ENCODE results near the gene NAALADL2. TPM values are rescaled to one million over a fixed set of nuclear protein-coding genes. Genes with fewer than 3 reads are reported as not detected.

Gene NAALADL2
- total RNA-seq, 1 donor from 2014 or later = 9.9 TPM

DNA sequence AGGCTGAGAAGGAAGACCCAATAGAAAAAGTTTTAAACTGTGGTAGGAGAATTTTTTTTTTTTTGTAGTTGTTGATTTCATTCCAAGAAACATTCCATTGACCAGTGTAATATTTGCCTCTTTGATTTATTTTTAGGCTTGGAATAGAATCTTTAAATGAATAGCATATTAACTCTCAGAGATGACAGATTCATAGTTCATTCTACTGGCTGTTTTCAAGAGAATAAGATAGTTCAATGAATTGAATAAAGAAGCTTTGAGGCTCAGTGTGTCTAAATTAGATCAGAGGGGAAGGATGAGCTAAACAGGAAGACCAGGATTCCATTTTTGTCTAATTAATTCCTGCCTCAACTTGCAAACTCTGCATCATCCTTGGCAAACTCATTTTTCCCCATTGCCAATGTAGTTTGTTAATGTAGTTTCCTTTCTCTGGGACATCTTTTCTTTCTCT lies 98.4 kb downstream of the NAALADL2 start:
- no peak overlapping the region for H3K4me3 Mint-ChIP-seq
- peaks cover 9% of the 10 kb centered on the region for H3K4me1 Mint-ChIP-seq (ENCODE audit: unreplicated experiment)
- no peak for DNase-seq (ENCODE audit: extremely low spot score, unreplicated experiment)
- no peaks in the 10 kb centered on the region for H3K36me3 Mint-ChIP-seq
- TF ChIP-seq, protein P1, sequence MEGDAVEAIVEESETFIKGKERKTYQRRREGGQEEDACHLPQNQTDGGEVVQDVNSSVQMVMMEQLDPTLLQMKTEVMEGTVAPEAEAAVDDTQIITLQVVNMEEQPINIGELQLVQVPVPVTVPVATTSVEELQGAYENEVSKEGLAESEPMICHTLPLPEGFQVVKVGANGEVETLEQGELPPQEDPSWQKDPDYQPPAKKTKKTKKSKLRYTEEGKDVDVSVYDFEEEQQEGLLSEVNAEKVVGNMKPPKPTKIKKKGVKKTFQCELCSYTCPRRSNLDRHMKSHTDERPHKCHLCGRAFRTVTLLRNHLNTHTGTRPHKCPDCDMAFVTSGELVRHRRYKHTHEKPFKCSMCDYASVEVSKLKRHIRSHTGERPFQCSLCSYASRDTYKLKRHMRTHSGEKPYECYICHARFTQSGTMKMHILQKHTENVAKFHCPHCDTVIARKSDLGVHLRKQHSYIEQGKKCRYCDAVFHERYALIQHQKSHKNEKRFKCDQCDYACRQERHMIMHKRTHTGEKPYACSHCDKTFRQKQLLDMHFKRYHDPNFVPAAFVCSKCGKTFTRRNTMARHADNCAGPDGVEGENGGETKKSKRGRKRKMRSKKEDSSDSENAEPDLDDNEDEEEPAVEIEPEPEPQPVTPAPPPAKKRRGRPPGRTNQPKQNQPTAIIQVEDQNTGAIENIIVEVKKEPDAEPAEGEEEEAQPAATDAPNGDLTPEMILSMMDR (conservative IDR thresholded peaks at IDR 0.05) = no peak
- no peak overlapping the region for H3K27ac Mint-ChIP-seq
- H3K9me3 Mint-ChIP-seq = no peaks in the 10 kb centered on the region
- H3K27me3 Mint-ChIP-seq = peaks cover 6% of the 10 kb centered on the region

DNA sequence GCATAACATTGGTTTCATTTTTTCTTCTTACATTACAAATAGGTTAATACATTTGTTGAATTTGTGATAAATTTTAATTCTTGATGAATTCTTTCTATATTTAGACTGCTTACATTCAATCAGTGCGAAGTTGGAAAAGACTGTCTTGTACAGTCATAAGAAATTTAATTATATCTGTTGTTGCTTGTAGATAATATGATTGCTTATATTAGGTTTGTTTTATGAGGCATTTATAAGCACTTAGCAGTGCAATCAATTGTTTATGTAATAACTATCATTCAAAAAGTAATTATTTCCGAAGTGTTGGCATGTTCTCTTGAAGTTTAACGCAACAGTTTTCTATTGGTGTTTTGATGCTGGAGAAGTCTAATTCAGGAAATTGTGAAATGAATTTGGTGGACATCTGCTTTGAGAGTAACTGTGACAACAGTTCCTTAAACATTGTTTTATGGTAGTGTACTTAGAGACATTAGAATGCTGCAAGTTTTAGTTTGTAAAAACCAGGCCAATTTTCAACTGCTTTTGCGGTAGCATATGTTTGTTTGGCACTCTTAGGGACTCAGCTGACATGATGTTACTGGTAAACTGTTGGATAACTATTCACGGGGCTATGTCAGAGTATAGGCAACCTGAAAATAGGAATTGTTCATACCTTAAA lies 99.7 kb downstream of the NAALADL2 start:
- TF ChIP-seq, protein P1 (conservative IDR thresholded peaks at IDR 0.05) = no peak
- Mint-ChIP-seq H3K4me1 (ENCODE audit: unreplicated experiment) (peaks cover 9% of the 10 kb centered on the region), H3K4me3 (no peak overlapping the region), H3K9me3 (no peaks in the 10 kb centered on the region), H3K36me3 (no peaks in the 10 kb centered on the region), H3K27me3 (peaks cover 6% of the 10 kb centered on the region), H3K27ac (no peak overlapping the region)
- DNase-seq (ENCODE audit: extremely low spot score, unreplicated experiment) = no peak

DNA sequence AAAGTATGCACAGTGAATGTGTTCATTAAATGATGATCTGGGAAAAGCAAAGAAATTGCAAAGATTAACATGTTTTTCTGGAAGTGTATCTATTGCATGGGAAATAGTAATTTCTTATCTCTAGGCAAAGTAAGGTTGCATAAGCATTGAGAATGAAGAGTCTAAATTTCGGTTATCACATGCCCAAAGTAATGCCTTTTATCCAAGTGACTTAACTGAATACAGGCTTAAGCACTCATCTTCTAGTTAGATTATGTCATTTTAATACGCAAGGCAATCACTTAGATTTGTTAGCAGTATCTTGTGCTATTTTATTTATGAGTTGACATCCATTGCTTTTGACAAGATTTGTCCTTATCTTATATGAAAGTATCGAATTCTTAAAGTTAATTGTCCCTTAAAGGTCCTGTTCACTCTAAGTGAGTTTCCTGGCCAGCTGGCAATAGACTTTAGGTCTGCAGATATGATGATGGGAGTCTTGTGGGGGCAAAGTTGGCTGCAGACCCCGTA lies 100.5 kb downstream of the NAALADL2 start:
- Mint-ChIP-seq H3K9me3 (no peaks in the 10 kb centered on the region), H3K27ac (no peak overlapping the region), H3K27me3 (peaks cover 6% of the 10 kb centered on the region), H3K4me3 (no peak overlapping the region), H3K4me1 (ENCODE audit: unreplicated experiment) (peaks cover 9% of the 10 kb centered on the region), H3K36me3 (no peaks in the 10 kb centered on the region)
- TF ChIP-seq, protein P1 (conservative IDR thresholded peaks at IDR 0.05) = no peak
- no peak for DNase-seq (ENCODE audit: extremely low spot score, unreplicated experiment)

DNA sequence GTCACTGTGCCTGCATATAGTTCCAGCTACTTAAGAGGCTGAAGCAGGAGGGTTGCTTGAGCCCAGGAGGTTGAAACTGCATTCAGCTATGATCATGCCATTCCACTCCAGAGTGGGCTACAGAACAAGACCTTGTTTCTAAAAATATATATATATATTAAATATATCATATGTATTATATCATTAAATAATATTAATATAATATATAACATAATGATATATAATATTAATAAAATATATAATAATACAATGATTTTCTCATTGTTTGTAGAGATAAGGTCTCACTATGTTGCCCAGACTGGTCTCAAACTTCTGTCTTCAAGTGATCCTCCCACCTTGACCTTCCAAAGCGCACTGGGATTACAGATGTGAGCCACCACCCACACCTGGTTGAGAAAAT lies 101.8 kb downstream of the NAALADL2 start:
- no peak overlapping the region for H3K27ac Mint-ChIP-seq
- H3K4me1 Mint-ChIP-seq (ENCODE audit: unreplicated experiment) = peaks cover 2% of the 10 kb centered on the region
- H3K36me3 Mint-ChIP-seq = no peaks in the 10 kb centered on the region
- H3K4me3 Mint-ChIP-seq = no peak overlapping the region
- no peak for DNase-seq (ENCODE audit: extremely low spot score, unreplicated experiment)
- TF ChIP-seq, protein P1 (conservative IDR thresholded peaks at IDR 0.05) = no peak
- H3K9me3 Mint-ChIP-seq = no peaks in the 10 kb centered on the region
- H3K27me3 Mint-ChIP-seq = peaks cover 3% of the 10 kb centered on the region

DNA sequence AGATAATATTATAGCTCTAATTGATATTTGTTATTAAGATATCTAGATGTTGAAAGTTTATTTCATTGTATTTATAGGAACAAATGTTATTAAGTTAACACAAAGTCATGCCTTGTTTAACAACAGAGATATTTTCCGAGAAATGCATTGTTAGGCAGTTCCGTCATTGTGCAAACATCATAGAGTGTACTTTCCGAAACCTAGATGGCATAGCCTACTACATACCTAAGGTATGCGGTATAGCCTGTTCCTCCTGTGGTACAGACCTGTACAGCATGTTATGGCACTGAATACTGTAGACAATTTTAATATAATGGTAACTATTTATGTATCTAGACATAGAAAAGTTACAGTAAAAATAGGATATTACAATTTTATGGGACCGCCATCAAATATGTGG lies 114.3 kb downstream of the NAALADL2 start:
- peaks cover 3% of the 10 kb centered on the region for H3K36me3 Mint-ChIP-seq
- peaks cover 4% of the 10 kb centered on the region for H3K9me3 Mint-ChIP-seq
- H3K4me3 Mint-ChIP-seq = no peak overlapping the region
- H3K4me1 Mint-ChIP-seq (ENCODE audit: unreplicated experiment) = no peaks in the 10 kb centered on the region
- DNase-seq (ENCODE audit: extremely low spot score, unreplicated experiment) = no peak
- TF ChIP-seq, protein P1 (conservative IDR thresholded peaks at IDR 0.05) = no peak
- peak overlapping the region; percentile 43 for H3K27ac Mint-ChIP-seq
- H3K27me3 Mint-ChIP-seq = no peaks in the 10 kb centered on the region

Data from type B pancreatic cell (in vitro differentiated cells).